Epithelial cell of proximal tubule (primary cell): ENCODE results near the gene SYT10. TPM values are rescaled to one million over a fixed set of nuclear protein-coding genes. Genes with fewer than 3 reads are reported as not detected.

Experiments used
- DNase-seq: peaks from one replicate; pipeline ENCODE4 v3.0.0-alpha.2; 2011; ENCODE audit warnings: low read depth
- H3K4me3 ChIP-seq: 2 replicates; pipeline ENCODE4 v1.5.1; 2011; ENCODE audit warnings: low read depth, mild to moderate bottlenecking, low read length
- CTCF ChIP-seq: conservative IDR thresholded peaks from 2 replicates; pipeline ENCODE4 v1.5.1; 2012; ENCODE audit warnings: low read depth, mild to moderate bottlenecking, low read length
- total RNA-seq: library from RNA; depleted of rRNA; stranded (reverse); fragments of >200 nt; gene quantifications from 2 replicates; pipeline ENCODE4 v1.2.3, GENCODE V29; 2015

Gene SYT10
- total RNA-seq, 1 donor from 2014 or later: not detected

- DNase-seq: no peak
- no peak overlapping the region for H3K4me3 ChIP-seq
- no peak for TF ChIP-seq CTCF
Measured at GRCh38 chr12:33455096-33455495, 15.5 kb upstream of the SYT10 start.

GRCh38 chr12:33450480-33450879, 10.9 kb upstream of the SYT10 start:
- H3K4me3 ChIP-seq: no peak overlapping the region
- no peak for TF ChIP-seq CTCF
- no peak for DNase-seq

GRCh38 chr12:33440477-33440876, 858 bp upstream of the SYT10 start:
- no peak for TF ChIP-seq CTCF
- H3K4me3 ChIP-seq: no peak overlapping the region
- DNase-seq: no peak

GRCh38 chr12:33438851-33439586, 600 bp downstream of the SYT10 start:
- DNase-seq: no peak
- H3K4me3 ChIP-seq: peak overlapping the region; percentile 59
- no peak for TF ChIP-seq CTCF

GRCh38 chr12:33438025-33438772, 1.4 kb downstream of the SYT10 start:
- TF ChIP-seq CTCF: no peak
- H3K4me3 ChIP-seq: no peak overlapping the region
- no peak for DNase-seq

GRCh38 chr12:33437598-33437997, 2.0 kb downstream of the SYT10 start:
- no peak for DNase-seq
- TF ChIP-seq CTCF: no peak
- H3K4me3 ChIP-seq: no peak overlapping the region

- no peak for TF ChIP-seq CTCF
- no peak for DNase-seq
- no peak overlapping the region for H3K4me3 ChIP-seq
Measured at GRCh38 chr12:33432992-33433391, 6.6 kb downstream of the SYT10 start.
